Inflammatory macrophage treated with lipopolysaccharide for 4 hours (primary cell): ENCODE measurements around the gene AASS.

ENCODE experiments used
- DNase-seq: peaks from one replicate; pipeline ENCODE4 v3.0.0-alpha.2; 2020

Gene AASS

GRCh38 chr7:122103064-122103463, 41.0 kb downstream of the AASS start:
- DNase-seq = no peak

- no peak for DNase-seq
These were observed 44.0 kb downstream of the AASS start for GRCh38 chr7:122100021-122100420.

GRCh38 chr7:122095642-122096041, 48.4 kb downstream of the AASS start:
- no peak for DNase-seq

GRCh38 chr7:122094549-122094948, 49.5 kb downstream of the AASS start:
- DNase-seq = no peak

GRCh38 chr7:122092964-122093797, 50.9 kb downstream of the AASS start:
- peak; percentile 66 for DNase-seq

- DNase-seq = no peak
These were observed 61.4 kb downstream of the AASS start for GRCh38 chr7:122082670-122083069.

- DNase-seq = no peak
These were observed 61.9 kb downstream of the AASS start for GRCh38 chr7:122082160-122082559.

DNA sequence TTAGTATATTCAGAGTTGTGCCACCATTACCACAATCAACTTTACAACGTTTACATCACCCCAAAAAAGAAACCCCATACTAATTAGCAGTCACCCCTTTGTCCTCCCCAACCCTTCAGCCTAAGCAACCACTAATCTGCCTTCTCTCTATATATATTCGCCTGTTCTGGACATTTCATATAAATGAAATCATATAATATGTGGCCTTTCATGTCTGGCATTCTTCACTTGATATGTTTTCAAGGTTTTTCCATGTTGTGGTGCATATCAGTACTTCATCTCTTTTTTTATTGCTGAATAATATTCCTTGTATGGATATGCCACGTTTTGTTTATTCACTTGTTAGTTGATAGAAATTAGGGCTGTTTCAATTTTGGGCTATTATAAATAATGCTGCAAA, 70.4 kb downstream of the AASS start:
- DNase-seq = no peak

GRCh38 chr7:122072924-122073599, 71.0 kb downstream of the AASS start:
- DNase-seq = no peak

GRCh38 chr7:122072272-122072671, 71.8 kb downstream of the AASS start:
- DNase-seq = no peak

DNA sequence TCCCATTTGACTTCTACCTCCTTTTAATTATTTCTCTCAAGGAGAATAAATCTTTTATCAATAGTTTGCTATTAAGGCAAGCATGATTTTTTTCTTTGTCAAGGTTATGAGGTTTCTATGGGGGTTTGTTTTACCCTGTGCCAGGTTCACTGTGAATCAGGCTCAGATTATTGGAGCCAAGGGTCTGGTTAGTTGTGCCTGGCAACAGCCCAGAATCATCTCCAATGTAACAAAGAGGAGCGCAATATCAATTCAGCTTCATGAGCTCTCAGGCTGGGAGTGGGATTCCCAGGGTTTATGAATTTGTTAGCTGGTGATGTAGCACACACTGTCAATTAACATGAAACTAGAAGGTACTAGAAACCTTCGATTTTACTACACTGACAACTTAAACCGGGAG, 73.2 kb downstream of the AASS start:
- DNase-seq = no peak

- DNase-seq = no peak
These were observed 74.0 kb downstream of the AASS start for GRCh38 chr7:122070062-122070461.

- no peak for DNase-seq
These were observed 75.0 kb downstream of the AASS start for GRCh38 chr7:122068999-122069398.

GRCh38 chr7:122068046-122068445, 76.0 kb downstream of the AASS start:
- DNase-seq = no peak

GRCh38 chr7:122067077-122067476, 77.0 kb downstream of the AASS start:
- DNase-seq = no peak

GRCh38 chr7:122064971-122065370, 79.1 kb downstream of the AASS start:
- DNase-seq = no peak

- DNase-seq = no peak
These were observed 80.9 kb downstream of the AASS start for GRCh38 chr7:122063146-122063545.

DNA sequence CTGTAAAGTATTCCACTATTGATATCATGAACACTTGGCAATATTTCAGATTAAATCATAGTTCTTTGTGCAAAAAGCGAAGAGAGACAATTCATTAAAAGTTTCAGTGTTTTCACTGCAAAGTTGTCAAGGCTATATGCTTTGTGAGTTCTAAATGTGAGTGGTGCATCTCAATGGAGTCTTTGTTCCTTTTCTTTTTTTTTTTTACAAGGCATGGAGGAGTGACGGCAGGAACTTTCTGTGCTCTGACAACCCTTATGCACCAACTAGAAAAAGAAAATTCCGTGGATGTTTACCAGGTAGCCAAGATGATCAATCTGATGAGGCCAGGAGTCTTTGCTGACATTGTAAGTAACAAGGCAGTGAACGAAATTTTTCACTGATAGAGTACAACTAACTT, 84.5 kb downstream of the AASS start:
- DNase-seq = no peak

DNA sequence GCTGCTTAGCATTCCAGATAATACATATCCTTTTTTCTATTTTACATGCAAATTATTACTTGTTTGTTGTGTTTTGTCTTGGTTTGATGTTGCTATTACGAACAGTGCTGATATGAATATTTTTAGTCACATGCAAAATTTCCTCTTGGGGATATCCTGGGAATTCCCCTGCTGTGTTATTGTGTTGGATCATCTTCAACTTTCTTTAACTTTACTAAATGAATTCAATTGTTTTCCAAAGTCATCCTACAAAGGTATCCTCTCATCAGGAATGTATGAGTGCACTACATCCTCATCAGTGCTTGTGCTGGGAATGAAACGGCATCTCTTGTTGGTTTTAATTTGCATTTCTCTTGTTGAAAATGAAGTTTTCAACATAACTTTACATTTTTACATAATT, 87.1 kb downstream of the AASS start:
- peak; percentile 1 for DNase-seq

DNA sequence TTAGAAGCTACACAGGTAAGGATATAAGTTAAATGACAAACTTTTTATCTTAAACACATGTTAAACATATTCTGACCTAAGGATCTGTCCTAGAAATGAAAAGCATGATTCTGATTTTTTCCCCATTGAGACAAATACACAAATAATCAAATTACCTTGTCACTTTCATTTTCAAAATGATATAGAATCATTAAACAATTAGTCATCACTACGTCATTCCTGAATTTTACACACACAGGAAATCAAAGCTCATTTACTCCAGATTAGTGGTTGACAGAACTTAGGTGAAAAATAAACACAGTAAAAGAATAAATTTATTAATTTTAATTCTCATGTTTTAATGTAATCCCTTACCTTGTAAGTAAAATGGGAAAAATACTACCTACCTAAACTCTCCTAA, 89.0 kb downstream of the AASS start:
- DNase-seq = no peak

GRCh38 chr7:122054393-122054792, 89.7 kb downstream of the AASS start:
- no peak for DNase-seq

GRCh38 chr7:122046402-122046801, 97.6 kb downstream of the AASS start:
- DNase-seq = no peak

- DNase-seq = no peak
These were observed 103.9 kb downstream of the AASS start for GRCh38 chr7:122040147-122040546.

DNA sequence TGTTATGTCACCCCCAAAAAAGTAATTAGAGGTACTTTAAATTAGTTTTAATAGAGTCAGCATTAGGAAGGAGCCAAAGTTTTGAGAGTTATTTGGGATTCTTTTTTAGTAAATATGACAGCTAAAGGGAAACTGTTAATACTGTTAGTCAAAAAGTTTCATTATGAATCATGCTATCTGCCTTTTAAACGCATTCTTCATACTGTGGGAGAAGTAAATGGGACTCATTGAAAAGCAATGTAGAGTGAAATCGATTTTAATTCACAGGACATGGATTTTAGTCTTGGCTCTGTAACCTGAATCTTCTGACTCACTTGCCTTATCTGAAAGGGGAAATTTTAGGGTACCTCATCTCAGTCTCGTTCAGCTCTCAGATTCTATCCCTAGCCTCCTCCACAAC, 105.1 kb downstream of the AASS start:
- DNase-seq = no peak

GRCh38 chr7:122038134-122038533, 105.9 kb downstream of the AASS start:
- no peak for DNase-seq
